Uterus (tissue), 4 donors: Measurements from ENCODE around the gene GLOD5. TPM values are rescaled to one million over a fixed set of nuclear protein-coding genes. Genes with fewer than 3 reads are reported as not detected.

Experiments
- DNase-seq, 2 donors: peaks; one replicate each; pipeline ENCODE4 v3.0.0-alpha.2; 2019 to 2020
- H3K27ac ChIP-seq, 2 donors: fragments of 200-600 bp; sonication (generic); 1 replicate in 1 of 2; 2 replicates in 1 of 2; pipeline ENCODE4 v1.5.1; 2016 to 2018
- H3K27me3 ChIP-seq, 2 donors: fragments of 200-600 bp; sonication (generic); one replicate each; pipeline ENCODE4 v1.5.1; 2018 to 2019; ENCODE audit warnings: control low read depth in 1 of 2
- H3K36me3 ChIP-seq, 2 donors: fragments of 200-600 bp; sonication (generic); one replicate each; pipeline ENCODE4 v1.5.1; 2019; ENCODE audit warnings: control low read depth in 1 of 2
- H3K4me1 ChIP-seq, 2 donors: fragments of 200-600 bp; sonication (generic); one replicate each; pipeline ENCODE4 v1.5.1; 2018 to 2019; ENCODE audit warnings: control low read depth in 1 of 2
- H3K4me3 ChIP-seq, 2 donors: fragments of 200-600 bp; sonication (generic); 1 replicate in 1 of 2; 2 replicates in 1 of 2; pipeline ENCODE4 v1.5.1; 2018 to 2019; ENCODE audit warnings: mild to moderate bottlenecking in 1 of 2
- H3K9me3 ChIP-seq, 2 donors: fragments of 200-600 bp; sonication (generic); one replicate each; pipeline ENCODE4 v1.5.1; 2019; ENCODE audit warnings: control low read depth in 1 of 2
- CTCF ChIP-seq, 4 experiments: fragments of 200-600 bp in 2 of 4; fragments of 450-650 bp in 2 of 4; sonication (generic) in 2 of 4; IDR thresholded peaks; one replicate each; pipeline ENCODE4 v1.5.1; 2016 to 2019; ENCODE audit warnings: antibody characterized with exemption in 4 of 4, mild to moderate bottlenecking in 2 of 4, moderate library complexity in 1 of 4
- POLR2A ChIP-seq, 2 donors: fragments of 450-650 bp; IDR thresholded peaks; one replicate each; pipeline ENCODE4 v1.6.1; 2016; ENCODE audit warnings: antibody characterized with exemption in 2 of 2, mild to moderate bottlenecking in 1 of 2, moderate library complexity in 1 of 2
- intact Hi-C: fragments of 100-400 bp; cut with DNase I; formaldehyde crosslinking; loops from one replicate; pipeline ENCODE4 v1.15.1; 2023; ENCODE audit warnings: low total_unique reads
- total RNA-seq, 4 donors: library from RNA; depleted of rRNA in 3 of 4; stranded (reverse); fragments of >200 nt in 3 of 4; gene quantifications; one replicate each; pipeline versions ENCODE4 v1.1.0 to v1.2.4, GENCODE V29; 2014 to 2023
- donor health status: DM: yes; HTN: yes; CAD: no.

GLOD5 gene
- total RNA-seq, 4 donors from 2014 or later, result not detected

GRCh38 chrX:48782795-48783194 lies 21.2 kb downstream of the GLOD5 start:
- DNase-seq, result no peak
- Histone ChIP-seq H3K36me3 (no peaks in the 10 kb centered on the region), H3K27me3 (no peaks in the 10 kb centered on the region), H3K4me1 (no peaks in the 10 kb centered on the region), H3K4me3 (no peak overlapping the region), H3K9me3 (no peaks in the 10 kb centered on the region), H3K27ac (no peak overlapping the region)
- TF ChIP-seq CTCF (IDR thresholded peaks at IDR 0.05) (no peak), POLR2A (IDR thresholded peaks at IDR 0.05) (no peak)
- intact Hi-C loops, result no loop called here

GRCh38 chrX:48784726-48785125 lies 23.2 kb downstream of the GLOD5 start:
- TF ChIP-seq POLR2A (IDR thresholded peaks at IDR 0.05), result no peak
- TF ChIP-seq CTCF (IDR thresholded peaks at IDR 0.05), result no peak
- Histone ChIP-seq H3K4me1 (no peaks in the 10 kb centered on the region), H3K27ac (no peak overlapping the region), H3K4me3 (no peak overlapping the region), H3K36me3 (no peaks in the 10 kb centered on the region), H3K27me3 (no peaks in the 10 kb centered on the region), H3K9me3 (no peaks in the 10 kb centered on the region)
- DNase-seq, result no peak
- intact Hi-C loops, result no loop called here

- Histone ChIP-seq H3K9me3 (no peaks in the 10 kb centered on the region), H3K4me3 (no peak overlapping the region), H3K27me3 (no peaks in the 10 kb centered on the region), H3K4me1 (no peaks in the 10 kb centered on the region), H3K36me3 (no peaks in the 10 kb centered on the region), H3K27ac (no peak overlapping the region)
- intact Hi-C loops, result no loop called here
- no peak for TF ChIP-seq CTCF (IDR thresholded peaks at IDR 0.05)
- TF ChIP-seq POLR2A (IDR thresholded peaks at IDR 0.05), result no peak
- no peak for DNase-seq
These were observed 23.6 kb downstream of the GLOD5 start for GRCh38 chrX:48785186-48785539.

GRCh38 chrX:48785540-48786214 lies 24.1 kb downstream of the GLOD5 start:
- no peak for TF ChIP-seq CTCF (IDR thresholded peaks at IDR 0.05)
- TF ChIP-seq POLR2A (IDR thresholded peaks at IDR 0.05), result no peak
- intact Hi-C loops, result no loop called here
- H3K36me3 ChIP-seq, result no peaks in the 10 kb centered on the region

GRCh38 chrX:48786341-48786800 lies 24.8 kb downstream of the GLOD5 start, which contains the start of gene GATA1:
GATA1 (plus strand) TSS chrX:48786590; CDS start chrX:48791110, 4,520 bp downstream.
- intact Hi-C loops, result no loop called here
- no peaks in the 10 kb centered on the region for H3K27me3 ChIP-seq
- H3K4me3 ChIP-seq, result no peak within 1 kb of the TSS
- no peaks in the 10 kb centered on the region for H3K36me3 ChIP-seq
- no peak within 1 kb of the TSS for H3K27ac ChIP-seq
- DNase-seq, result no peak
- no peak for TF ChIP-seq CTCF (IDR thresholded peaks at IDR 0.05)
- no peak for TF ChIP-seq POLR2A (IDR thresholded peaks at IDR 0.05)
- H3K9me3 ChIP-seq, result no peaks in the 10 kb centered on the region
- H3K4me1 ChIP-seq, result no peaks in the 10 kb centered on the region

More at GRCh38 chrX:48785540-48786214, 24.1 kb downstream of the GLOD5 start:
- Histone ChIP-seq H3K27ac (no peak overlapping the region), H3K27me3 (no peaks in the 10 kb centered on the region), H3K4me3 (no peak overlapping the region), H3K9me3 (no peaks in the 10 kb centered on the region), H3K4me1 (no peaks in the 10 kb centered on the region)
- DNase-seq, result no peak
